ENCODE results near the gene TMEM200B. TPM values are rescaled to one million over a fixed set of nuclear protein-coding genes. Genes with fewer than 3 reads are reported as not detected.

The TMEM200B gene
- total RNA-seq, 1 experiment from 2014 or later: 11.3 TPM

GRCh38 chr1:29126198-29126597 lies 2.5 kb upstream of the TMEM200B start:
- Histone ChIP-seq H3K4me2 (ENCODE audit: low read length) (no peak overlapping the region), H2AFZ (ENCODE audit: low read depth, low read length, poor library complexity, severe bottlenecking) (no peak overlapping the region), H3K27ac (ENCODE audit: low read depth, low read length) (no peak overlapping the region), H3K4me1 (ENCODE audit: control insufficient read depth in 1 of 2, insufficient read depth in 2 of 2, low read length in 2 of 2) (peaks cover 2 to 7% of the 10 kb centered on the region in 2 experiments; a peak in 2 of 4 replicates), H3K9me3 (ENCODE audit: control insufficient read depth in 1 of 2, insufficient read depth in 1 of 2, low read depth in 1 of 2, low read length in 2 of 2) (no peaks in the 10 kb centered on the region), H3K9me2 (ENCODE audit: insufficient read depth) (no peaks in the 10 kb centered on the region), H3K27me3 (ENCODE audit: insufficient read depth, low read length) (no peaks in the 10 kb centered on the region), H4K20me1 (ENCODE audit: insufficient read depth) (no peaks in the 10 kb centered on the region), H3K9ac (ENCODE audit: low read length) (no peak overlapping the region), H3K36me3 (ENCODE audit: control insufficient read depth in 1 of 2, insufficient read depth in 2 of 2, low read length in 2 of 2) (no peaks in the 10 kb centered on the region), H3K4me3 (replicated peaks in 1 of 2; ENCODE audit: low read depth in 1 of 2, low read length in 2 of 2) (no peak overlapping the region), H3K79me2 (ENCODE audit: insufficient read depth, low read length) (peaks cover 16% of the 10 kb centered on the region)
- RAD21 ChIA-PET (ENCODE audit: low non-redundant PET in 1 of 2, low total read pairs in 2 of 2, uncharacterized antibody in 2 of 2, unreplicated experiment in 2 of 2): no interaction called here
- no TSS peak for BruUV-seq (replicated peaks)
- POLR2A ChIA-PET: no interaction called here
- DNase-seq (ENCODE audit: low read depth, low spot score): no peak
- CTCF ChIA-PET: no interaction called here
- TF ChIP-seq REST (IDR thresholded peaks at IDR 0.05; ENCODE audit: low read depth) (no peak), ATF3 (IDR thresholded peaks at IDR 0.05) (no peak), EGR1 (IDR thresholded peaks at IDR 0.05; ENCODE audit: low read depth) (no peak), SIN3A (IDR thresholded peaks at IDR 0.05; ENCODE audit: low read depth) (no peak), MAX (IDR thresholded peaks at IDR 0.05) (no peak), CEBPB (IDR thresholded peaks at IDR 0.05; ENCODE audit: low read depth) (no peak)
- intact Hi-C loops (cut with micrococcal nuclease): no loop called here
- ATAC-seq: no peak

- Histone ChIP-seq H2AFZ (ENCODE audit: low read depth, low read length, poor library complexity, severe bottlenecking) (no peak overlapping the region), H3K4me1 (ENCODE audit: control insufficient read depth in 1 of 2, insufficient read depth in 2 of 2, low read length in 2 of 2) (peaks cover 2 to 11% of the 10 kb centered on the region in 2 experiments; a peak in 2 of 4 replicates), H3K4me3 (replicated peaks in 1 of 2; ENCODE audit: low read depth in 1 of 2, low read length in 2 of 2) (no peak overlapping the region), H4K20me1 (ENCODE audit: insufficient read depth) (no peaks in the 10 kb centered on the region), H3K36me3 (ENCODE audit: control insufficient read depth in 1 of 2, insufficient read depth in 2 of 2, low read length in 2 of 2) (no peaks in the 10 kb centered on the region), H3K9me3 (ENCODE audit: control insufficient read depth in 1 of 2, insufficient read depth in 1 of 2, low read depth in 1 of 2, low read length in 2 of 2) (no peaks in the 10 kb centered on the region), H3K79me2 (ENCODE audit: insufficient read depth, low read length) (peaks cover 18% of the 10 kb centered on the region), H3K9ac (ENCODE audit: low read length) (no peak overlapping the region), H3K27me3 (ENCODE audit: insufficient read depth, low read length) (no peaks in the 10 kb centered on the region), H3K4me2 (ENCODE audit: low read length) (no peak overlapping the region), H3K9me2 (ENCODE audit: insufficient read depth) (no peaks in the 10 kb centered on the region), H3K27ac (ENCODE audit: low read depth, low read length) (no peak overlapping the region)
- no TSS peak for BruUV-seq (replicated peaks)
- DNase-seq (ENCODE audit: low read depth, low spot score) (no peak), ATAC-seq (no peak)
- no peak for TF ChIP-seq JUND (IDR thresholded peaks at IDR 0.05)
- no peak for TF ChIP-seq YY1 (IDR thresholded peaks at IDR 0.05; ENCODE audit: extremely low read depth, insufficient replicate concordance, low read depth, low read length)
- TF ChIP-seq EZH2 (IDR thresholded peaks at IDR 0.05): no peak
- TF ChIP-seq CEBPB (IDR thresholded peaks at IDR 0.05; ENCODE audit: low read depth): no peak
- no peak for TF ChIP-seq SRF (IDR thresholded peaks at IDR 0.05; ENCODE audit: low read depth)
- no peak for TF ChIP-seq TCF7L2 (IDR thresholded peaks at IDR 0.05; ENCODE audit: borderline replicate concordance, extremely low read depth, insufficient read depth, insufficient read length)
- no peak for TF ChIP-seq ZFX (IDR thresholded peaks at IDR 0.05)
- TF ChIP-seq ATF3 (IDR thresholded peaks at IDR 0.05): no peak
- TF ChIP-seq CBX3 (IDR thresholded peaks at IDR 0.05; ENCODE audit: low read depth): no peak
- POLR2A ChIA-PET: no interaction called here
- RAD21 ChIA-PET (ENCODE audit: low non-redundant PET in 1 of 2, low total read pairs in 2 of 2, uncharacterized antibody in 2 of 2, unreplicated experiment in 2 of 2): no interaction called here
- intact Hi-C loops (cut with micrococcal nuclease): no loop called here
- CTCF ChIA-PET: interaction anchor here (0.8 kb wide), 1 partner anchor 341 kb away, joined by 3 read pairs; no protein-coding TSS in a partner anchor
Measured at GRCh38 chr1:29125788-29126187, 2.1 kb upstream of the TMEM200B start.

All from HCT116 (cell line).